H1 (cell line): ENCODE results near the gene PPP1R9A. TPM values are rescaled to one million over a fixed set of nuclear protein-coding genes. Genes with fewer than 3 reads are reported as not detected.

Experiments
- CTCF ChIA-PET: fragments of 300-600 bp; sonication (Branson Sonifier 250); formaldehyde crosslinking; loops from one replicate; lab custom pipeline; 2021; ENCODE audit not compliant: partially characterized antibody; lab: Charles Lee
- POLR2A ChIA-PET: fragments of 300-600 bp; sonication (Branson Sonifier 250); formaldehyde crosslinking; loops from one replicate; lab custom pipeline; 2021; ENCODE audit warnings: inconsistent platforms; ENCODE audit not compliant: partially characterized antibody; lab: Charles Lee
- DNase-seq, 2 experiments: peaks; one replicate each; pipeline versions ENCODE4 v3.0.0 to v3.0.0-alpha.2; 2010 to 2022; ENCODE audit warnings: low spot score in 2 of 2, low read depth in 1 of 2, mixed read lengths in 1 of 2
- FAIRE-seq: peaks from 2 replicates; lab custom pipeline; 2011; peaks lifted over from hg19 to GRCh38; lab: Jason Lieb, UNC
- H2AFZ ChIP-seq: 2 replicates; pipeline ENCODE4 v1.8.1; 2012; ENCODE audit warnings: low read length, inconsistent platforms
- H2AK5ac ChIP-seq: 2 replicates; pipeline ENCODE4 v1.6.1; 2013; ENCODE audit warnings: low read depth, low read length
- H2BK120ac ChIP-seq: replicated peaks from 2 replicates; pipeline ENCODE3; 2013; ENCODE audit warnings: low read depth, low read length, inconsistent platforms
- H2BK12ac ChIP-seq: 2 replicates; pipeline ENCODE4 v1.6.1; 2013; ENCODE audit warnings: low read depth, low read length
- H2BK15ac ChIP-seq: 2 replicates; pipeline ENCODE4 v1.6.1; 2013; ENCODE audit warnings: low read length
- H2BK20ac ChIP-seq: 2 replicates; pipeline ENCODE4 v1.6.1; 2013; ENCODE audit warnings: low read length
- H2BK5ac ChIP-seq: 2 replicates; pipeline ENCODE4 v1.6.1; 2013; ENCODE audit warnings: low read depth, low read length
- H3K14ac ChIP-seq: 2 replicates; pipeline ENCODE4 v1.6.1; 2013; ENCODE audit warnings: inconsistent platforms; ENCODE audit not compliant: insufficient read length
- H3K18ac ChIP-seq: 2 replicates; pipeline ENCODE4 v1.6.1; 2013; ENCODE audit warnings: low read length; ENCODE audit errors: extremely low read depth
- H3K23ac ChIP-seq: 2 replicates; pipeline ENCODE4 v1.6.1; 2013; ENCODE audit warnings: inconsistent platforms; ENCODE audit not compliant: insufficient read length
- H3K23me2 ChIP-seq: 2 replicates; pipeline ENCODE4 v1.6.1; 2013; ENCODE audit warnings: low read depth, low read length
- H3K27ac ChIP-seq: 2 replicates; pipeline ENCODE4 v1.6.1; 2011; ENCODE audit warnings: low read depth, low read length, inconsistent platforms
- H3K27me3 ChIP-seq, 4 experiments: replicated peaks in 1 of 4; 1 replicate in 1 of 4; 2 replicates in 3 of 4; pipeline versions ENCODE4 v1.6.1 to v1.8.1; 2011 to 2013; ENCODE audit warnings: low read length in 3 of 4, mild to moderate bottlenecking in 3 of 4, inconsistent platforms in 2 of 4, mixed read lengths in 2 of 4, moderate library complexity in 1 of 4; ENCODE audit not compliant: control insufficient read depth in 3 of 4, insufficient read depth in 3 of 4; ENCODE audit errors: extremely low read depth in 1 of 4
- H3K36me3 ChIP-seq, 4 experiments: 2 replicates each; pipeline versions ENCODE4 v1.6.1 to v1.8.1; 2011 to 2013; ENCODE audit warnings: mild to moderate bottlenecking in 4 of 4, low read length in 3 of 4, moderate library complexity in 2 of 4, control low read depth in 1 of 4, inconsistent platforms in 1 of 4; ENCODE audit not compliant: insufficient read depth in 4 of 4, control insufficient read depth in 2 of 4
- H3K4ac ChIP-seq: replicated peaks from 2 replicates; pipeline ENCODE3; 2013; ENCODE audit warnings: low read length, low read depth, mixed read lengths, inconsistent platforms; ENCODE audit not compliant: insufficient read length
- H3K4me1 ChIP-seq, 4 experiments: replicated peaks in 1 of 4; 1 replicate in 1 of 4; 2 replicates in 3 of 4; pipeline versions ENCODE4 v1.6.1 to v1.8.1; 2011 to 2013; ENCODE audit warnings: low read length in 3 of 4, inconsistent platforms in 2 of 4, mixed read lengths in 1 of 4; ENCODE audit not compliant: insufficient read depth in 4 of 4, control insufficient read depth in 3 of 4
- H3K4me2 ChIP-seq, 2 experiments: 2 replicates each; pipeline versions ENCODE4 v1.6.1 to v1.8.1; 2011 to 2013; ENCODE audit warnings: low read depth in 2 of 2, low read length in 2 of 2, control low read depth in 1 of 2, inconsistent platforms in 1 of 2, mild to moderate bottlenecking in 1 of 2; ENCODE audit not compliant: insufficient read depth in 1 of 2
- H3K4me3 ChIP-seq, 4 experiments: fragments of 200-600, 300-600 bp in 1 of 4; sonication (generic), shearing (Covaris generic), sonication (Bioruptor Twin) in 1 of 4; 2 replicates each; pipeline versions ENCODE4 v1.5.1 to v1.8.1; 2011 to 2016; ENCODE audit warnings: low read length in 4 of 4, low read depth in 3 of 4, control low read depth in 2 of 4, inconsistent platforms in 2 of 4, mild to moderate bottlenecking in 2 of 4, mixed read lengths in 1 of 4, moderate library complexity in 1 of 4; ENCODE audit not compliant: insufficient read depth in 2 of 4; ENCODE audit errors: extremely low read depth in 1 of 4
- H3K56ac ChIP-seq: replicated peaks from 2 replicates; pipeline ENCODE3; 2013; ENCODE audit warnings: low read depth, mild to moderate bottlenecking, mixed read lengths, low read length, inconsistent platforms; ENCODE audit not compliant: insufficient read length
- H3K79me1 ChIP-seq: 2 replicates; pipeline ENCODE4 v1.6.1; 2013; ENCODE audit warnings: low read depth, low read length, control low read depth
- H3K79me2 ChIP-seq, 2 experiments: 2 replicates each; pipeline versions ENCODE4 v1.6.1 to v1.8.1; 2012 to 2013; ENCODE audit warnings: low read length in 2 of 2, mild to moderate bottlenecking in 2 of 2, inconsistent platforms in 1 of 2; ENCODE audit not compliant: insufficient read depth in 2 of 2, control insufficient read depth in 1 of 2
- H3K9ac ChIP-seq, 4 experiments: replicated peaks in 1 of 4; 1 replicate in 1 of 4; 2 replicates in 3 of 4; pipeline versions ENCODE4 v1.6.1 to v1.8.1; 2011 to 2013; ENCODE audit warnings: low read depth in 3 of 4, low read length in 3 of 4, control low read depth in 2 of 4, mild to moderate bottlenecking in 2 of 4, moderate library complexity in 2 of 4, inconsistent platforms in 1 of 4; ENCODE audit errors: extremely low read depth in 1 of 4
- H3K9me3 ChIP-seq, 2 experiments: 2 replicates each; pipeline versions ENCODE4 v1.6.1 to v1.8.1; 2012 to 2013; ENCODE audit warnings: mild to moderate bottlenecking in 2 of 2, moderate library complexity in 2 of 2, control low read depth in 1 of 2, inconsistent platforms in 1 of 2, low read depth in 1 of 2, low read length in 1 of 2, mixed read lengths in 1 of 2; ENCODE audit not compliant: insufficient read depth in 2 of 2
- H4K20me1 ChIP-seq, 2 experiments: replicated peaks in 1 of 2; 2 replicates each; pipeline versions ENCODE3 to v1.8.1; 2011 to 2013; ENCODE audit warnings: inconsistent platforms in 2 of 2, low read length in 2 of 2, mild to moderate bottlenecking in 1 of 2; ENCODE audit not compliant: insufficient read depth in 2 of 2, control insufficient read depth in 1 of 2
- H4K5ac ChIP-seq: 2 replicates; pipeline ENCODE4 v1.6.1; 2013; ENCODE audit warnings: low read length, low read depth, mixed read lengths, inconsistent platforms; ENCODE audit not compliant: insufficient read length
- H4K8ac ChIP-seq: 2 replicates; pipeline ENCODE4 v1.8.0; 2013; ENCODE audit warnings: mild to moderate bottlenecking, moderate library complexity, low read length, inconsistent platforms; ENCODE audit not compliant: insufficient read depth; ENCODE audit errors: extremely low read depth
- H4K91ac ChIP-seq: replicated peaks from 2 replicates; pipeline ENCODE3; 2013; ENCODE audit warnings: low read length, mixed read lengths, inconsistent platforms; ENCODE audit not compliant: insufficient read length
- BACH1 ChIP-seq: IDR thresholded peaks from 2 replicates; pipeline ENCODE4 v1.6.1; 2012; ENCODE audit warnings: low read length, improper control_type of control experiment
- BRCA1 ChIP-seq: IDR thresholded peaks from 2 replicates; pipeline ENCODE4 v1.6.1; 2012; ENCODE audit warnings: low read depth, low read length, improper control_type of control experiment
- CEBPB ChIP-seq: IDR thresholded peaks from 2 replicates; pipeline ENCODE4 v1.6.1; 2012; ENCODE audit warnings: low read depth, low read length
- CTBP2 ChIP-seq: IDR thresholded peaks from 2 replicates; pipeline ENCODE4 v1.7.0; 2011; ENCODE audit warnings: borderline replicate concordance, mild to moderate bottlenecking, moderate library complexity, mixed read lengths, low read length; ENCODE audit not compliant: insufficient read depth, insufficient read length
- HDAC2 ChIP-seq, 2 experiments: fragments of 300-600 bp in 1 of 2; sonication (generic) in 1 of 2; IDR thresholded peaks; 2 replicates each; pipeline ENCODE4 v1.6.1; 2011 to 2012; ENCODE audit warnings: low read depth in 2 of 2, low read length in 2 of 2, mild to moderate bottlenecking in 2 of 2, moderate library complexity in 2 of 2, borderline replicate concordance in 1 of 2, inconsistent platforms in 1 of 2
- KDM5A ChIP-seq: fragments of 200-600 bp; IDR thresholded peaks from 2 replicates; pipeline ENCODE4 v1.7.1; 2012; ENCODE audit warnings: mild to moderate bottlenecking, low read length, inconsistent platforms, mixed read lengths
- MAFK ChIP-seq: IDR thresholded peaks from 2 replicates; pipeline ENCODE4 v1.6.1; 2012; ENCODE audit warnings: low read depth, mild to moderate bottlenecking, improper control_type of control experiment, low read length
- PHF8 ChIP-seq: fragments of 200-600 bp; sonication (generic); conservative IDR thresholded peaks from 2 replicates; pipeline ENCODE4 v1.7.1; 2012; ENCODE audit warnings: low read depth, mild to moderate bottlenecking, inconsistent platforms, low read length, moderate library complexity
- TAF7 ChIP-seq: optimal IDR thresholded peaks from 2 replicates; pipeline ENCODE3; 2011; ENCODE audit warnings: low read depth, mild to moderate bottlenecking, inconsistent platforms, low read length, moderate library complexity, borderline replicate concordance
- TEAD4 ChIP-seq: IDR thresholded peaks from 2 replicates; pipeline ENCODE4 v1.6.1; 2012; ENCODE audit warnings: low read depth, low read length, inconsistent platforms, mixed read lengths
- WGBS, 2 experiments: shearing (Covaris generic) in 1 of 2; methylation state at CpG; one replicate each; pipeline versions ENCODE4 v1.1.6 to v1.1.7; 2013 to 2015; ENCODE audit warnings: low lambda C conversion rate in 2 of 2, mixed read lengths in 2 of 2, inconsistent platforms in 1 of 2, low coverage in 1 of 2, missing lambda C conversion rate in 1 of 2; ENCODE audit not compliant: insufficient replicate concordance in 2 of 2, insufficient coverage in 1 of 2, insufficient read length in 1 of 2; ENCODE audit errors: extremely low coverage in 1 of 2, missing lambda C conversion rate in 1 of 2; 5-methylcytosine and 5-hydroxymethylcytosine counted together
- polyA plus RNA-seq, 7 experiments: library from polyadenylated mRNA; depleted of rRNA in 3 of 7; stranded (reverse) in 5 of 7; unstranded in 2 of 7; fragments of >200 nt in 5 of 7; fragments of 200-250 nt in 2 of 7; gene quantifications; 1 replicate in 5 of 7; 2 replicates in 1 of 7; 4 replicates in 1 of 7; pipeline versions ENCODE4 v1.2.1 to v1.2.3, GENCODE V29; 2011 to 2013; ENCODE audit warnings: missing spikeins in 2 of 7, mixed read lengths in 2 of 7
- total RNA-seq: library from RNA; stranded (reverse); fragmentation: NEBNext Ultra II Directional; extraction: Animal tissue kit (Norgen Biotek cat#: 25700); gene quantifications from 2 replicates; pipeline ENCODE4 v1.2.1, GENCODE V29; 2021
- TF ChIP-seq, protein P1 (sequence below): IDR thresholded peaks from 2 replicates; pipeline ENCODE4 v1.6.1; 2012; ENCODE audit warnings: low read length, inconsistent platforms
- TF ChIP-seq, protein P2 (sequence below): IDR thresholded peaks from 2 replicates; pipeline ENCODE4 v1.6.1; 2011; ENCODE audit warnings: low read length, improper control_type of control experiment

PPP1R9A gene
- total and polyA plus RNA-seq, 2 of the 8 experiments (the other 6 are each of a cell fraction or from before 2014, with no cell fraction given), result 3.0 to 20.3 TPM

DNA sequence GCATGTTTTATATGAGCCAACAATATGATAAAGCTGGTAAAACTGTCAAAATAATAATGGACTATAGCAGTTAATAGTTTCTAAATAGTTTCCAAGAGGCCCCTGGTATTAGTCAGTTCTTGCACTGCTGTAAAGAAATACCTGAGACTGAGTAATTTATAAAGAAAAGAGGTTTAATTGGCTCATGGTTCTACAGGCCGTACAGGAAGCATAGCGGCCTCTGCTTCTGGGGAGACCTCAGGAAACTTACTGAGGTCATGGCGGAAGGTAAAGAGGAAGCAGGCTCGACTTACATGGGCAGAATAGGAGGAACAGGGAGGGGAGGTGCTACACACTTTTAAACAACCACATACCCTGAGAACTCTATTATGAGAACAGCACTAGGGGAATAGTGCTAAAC is 104.6 kb downstream of the PPP1R9A start:
- no peak overlapping the region for H2BK5ac ChIP-seq
- no peaks in the 10 kb centered on the region for H3K9me3 ChIP-seq
- no peak overlapping the region for H3K14ac ChIP-seq
- no peak for DNase-seq
- no peaks in the 10 kb centered on the region; the same call in 1 of the 2 replicates for H3K79me1 ChIP-seq
- no peaks in the 10 kb centered on the region for H3K27me3 ChIP-seq
- no peak overlapping the region for H3K23ac ChIP-seq
- no peaks in the 10 kb centered on the region for H4K20me1 ChIP-seq
- no peak overlapping the region for H2BK15ac ChIP-seq
- no peaks in the 10 kb centered on the region for H3K23me2 ChIP-seq
- H2AK5ac ChIP-seq, result no peak overlapping the region
- H2BK12ac ChIP-seq, result no peak overlapping the region
- no peak overlapping the region for H4K5ac ChIP-seq
- no peak overlapping the region for H2AFZ ChIP-seq
- POLR2A ChIA-PET, result no interaction called here
- no peak overlapping the region for H3K9ac ChIP-seq
- no peak overlapping the region for H3K4me2 ChIP-seq
- H4K91ac ChIP-seq, result no peak overlapping the region
- no peak overlapping the region for H3K56ac ChIP-seq
- H3K4me1 ChIP-seq, result no peaks in the 10 kb centered on the region
- H2BK120ac ChIP-seq, result no peak overlapping the region
- no peak overlapping the region for H4K8ac ChIP-seq
- 71% methylated on average over 4 of the region's 4 CpGs; no CpG with 5 or more reads in 1 of the 2 experiments for WGBS, 2 experiments
- no peak overlapping the region for H3K4me3 ChIP-seq
- H3K4ac ChIP-seq, result no peak overlapping the region
- no peaks in the 10 kb centered on the region for H3K79me2 ChIP-seq
- CTCF ChIA-PET, result no interaction called here
- no peak overlapping the region for H3K18ac ChIP-seq
- no peak overlapping the region for H2BK20ac ChIP-seq
- no peak for FAIRE-seq
- no peak overlapping the region for H3K27ac ChIP-seq
- H3K36me3 ChIP-seq, result no peaks in the 10 kb centered on the region
- TF ChIP-seq, protein P1, sequence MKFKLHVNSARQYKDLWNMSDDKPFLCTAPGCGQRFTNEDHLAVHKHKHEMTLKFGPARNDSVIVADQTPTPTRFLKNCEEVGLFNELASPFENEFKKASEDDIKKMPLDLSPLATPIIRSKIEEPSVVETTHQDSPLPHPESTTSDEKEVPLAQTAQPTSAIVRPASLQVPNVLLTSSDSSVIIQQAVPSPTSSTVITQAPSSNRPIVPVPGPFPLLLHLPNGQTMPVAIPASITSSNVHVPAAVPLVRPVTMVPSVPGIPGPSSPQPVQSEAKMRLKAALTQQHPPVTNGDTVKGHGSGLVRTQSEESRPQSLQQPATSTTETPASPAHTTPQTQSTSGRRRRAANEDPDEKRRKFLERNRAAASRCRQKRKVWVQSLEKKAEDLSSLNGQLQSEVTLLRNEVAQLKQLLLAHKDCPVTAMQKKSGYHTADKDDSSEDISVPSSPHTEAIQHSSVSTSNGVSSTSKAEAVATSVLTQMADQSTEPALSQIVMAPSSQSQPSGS, result no peak
- TF ChIP-seq HDAC2 (IDR thresholded peaks at IDR 0.05; ENCODE audit: borderline replicate concordance in 1 of 2, low read depth in 2 of 2, low read length in 2 of 2), result no peak
- TF ChIP-seq, protein P2, sequence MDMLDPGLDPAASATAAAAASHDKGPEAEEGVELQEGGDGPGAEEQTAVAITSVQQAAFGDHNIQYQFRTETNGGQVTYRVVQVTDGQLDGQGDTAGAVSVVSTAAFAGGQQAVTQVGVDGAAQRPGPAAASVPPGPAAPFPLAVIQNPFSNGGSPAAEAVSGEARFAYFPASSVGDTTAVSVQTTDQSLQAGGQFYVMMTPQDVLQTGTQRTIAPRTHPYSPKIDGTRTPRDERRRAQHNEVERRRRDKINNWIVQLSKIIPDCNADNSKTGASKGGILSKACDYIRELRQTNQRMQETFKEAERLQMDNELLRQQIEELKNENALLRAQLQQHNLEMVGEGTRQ, result no peak
- TF ChIP-seq KDM5A, result no peak
- TF ChIP-seq CEBPB, result no peak
- no peak for TF ChIP-seq BACH1
- TF ChIP-seq TEAD4, result no peak
- TF ChIP-seq PHF8, result no peak
- no peak for TF ChIP-seq TAF7
- TF ChIP-seq MAFK, result no peak
- no peak for TF ChIP-seq CTBP2
- no peak for TF ChIP-seq BRCA1
